Sigmoid colon (tissue), 7 donors: ENCODE data around the gene GRID1. TPM values are rescaled to one million over a fixed set of nuclear protein-coding genes. Genes with fewer than 3 reads are reported as not detected.

Source experiments
- DNase-seq: peaks from one replicate; pipeline ENCODE4 v3.0.0-alpha.2; 2019
- H3K27ac ChIP-seq, 4 donors: fragments of 200-600 bp; sonication (generic); one replicate each; pipeline ENCODE4 v1.5.1; 2016 to 2019; ENCODE audit warnings: mild to moderate bottlenecking in 1 of 4
- H3K27me3 ChIP-seq, 3 donors: fragments of 200-600 bp; sonication (generic); one replicate each; pipeline ENCODE4 v1.5.1; 2019; ENCODE audit warnings: mild to moderate bottlenecking in 1 of 3
- H3K36me3 ChIP-seq, 4 donors: fragments of 200-600 bp; sonication (generic); one replicate each; pipeline ENCODE4 v1.5.1; 2016 to 2019
- H3K4me1 ChIP-seq, 4 donors: fragments of 200-600 bp; sonication (generic); one replicate each; pipeline ENCODE4 v1.5.1; 2017 to 2019
- H3K4me3 ChIP-seq, 4 donors: fragments of 200-600 bp; sonication (generic); one replicate each; pipeline ENCODE4 v1.5.1; 2017 to 2019; ENCODE audit warnings: mild to moderate bottlenecking in 2 of 4, moderate library complexity in 1 of 4
- H3K9me3 ChIP-seq, 4 donors: fragments of 200-600 bp in 3 of 4; sonication (generic) in 3 of 4; one replicate each; pipeline versions ENCODE4 v1.5.1 to v1.6.1; 2013 to 2019
- CTCF ChIP-seq, 4 experiments: fragments of 450-650 bp in 3 of 4; fragments of 200-600 bp in 1 of 4; IDR thresholded peaks; one replicate each; pipeline ENCODE4 v1.5.1; 2016 to 2019; ENCODE audit warnings: antibody characterized with exemption in 4 of 4, mild to moderate bottlenecking in 3 of 4, moderate library complexity in 2 of 4
- EP300 ChIP-seq, 4 donors: sonication (generic); formaldehyde crosslinking; IDR thresholded peaks; one replicate each; pipeline ENCODE4 v1.6.1; 2017; ENCODE audit warnings: antibody characterized with exemption in 4 of 4
- POLR2A ChIP-seq, 2 donors: fragments of 450-650 bp; IDR thresholded peaks; one replicate each; pipeline ENCODE4 v1.6.1; 2016; ENCODE audit warnings: antibody characterized with exemption in 2 of 2, mild to moderate bottlenecking in 2 of 2, moderate library complexity in 2 of 2
- POLR2AphosphoS5 ChIP-seq, 4 donors: sonication (generic); formaldehyde crosslinking; IDR thresholded peaks; one replicate each; pipeline ENCODE4 v1.6.1; 2017; ENCODE audit warnings: antibody characterized with exemption in 4 of 4
- WGBS, 2 donors: extraction: QIAGEN DNeasy Blood & Tissue Kit; methylation state at CpG; one replicate each; pipeline ENCODE4 v1.1.7; 2013; 5-methylcytosine and 5-hydroxymethylcytosine counted together
- intact Hi-C: fragments of 100-400 bp; cut with DNase I; formaldehyde crosslinking; loops from one replicate; pipeline ENCODE4 v1.15.1; 2023
- polyA plus RNA-seq, 3 donors: library from polyadenylated mRNA; stranded (reverse); fragments of 200-250 nt; gene quantifications; one replicate each; pipeline ENCODE4 v1.2.3, GENCODE V29; 2013
- total RNA-seq, 4 donors: library from RNA; depleted of rRNA; stranded (reverse); fragments of >200 nt; gene quantifications; one replicate each; pipeline ENCODE4 v1.1.0, GENCODE V29; 2016
- donor health status: healthy with polysubstance abuse.
- donor health status: Bipolar disorder and iron deficiency.
- donor health status: healthy.

The GRID1 gene
- total and polyA plus RNA-seq, 7 donors = 0.66 to 4.7 (median 1.1) TPM; not detected in 2

- Histone ChIP-seq H3K9me3 (no peaks in the 10 kb centered on the region), H3K36me3 (no peaks in the 10 kb centered on the region), H3K4me3 (no peak overlapping the region), H3K27ac (no peak overlapping the region), H3K27me3 (no peaks in the 10 kb centered on the region), H3K4me1 (no peaks in the 10 kb centered on the region)
- no peak for TF ChIP-seq POLR2AphosphoS5 (IDR thresholded peaks at IDR 0.05)
- TF ChIP-seq CTCF (IDR thresholded peaks at IDR 0.05) = no peak
- DNase-seq = peak; percentile 48
- intact Hi-C loops = no loop called here
- WGBS, 2 donors = 72 to 78% methylated on average over 5 of the region's 5 CpGs
Observed at GRCh38 chr10:86300931-86301830, 65.4 kb downstream of the GRID1 start.

- intact Hi-C loops = no loop called here
- peak; percentile 27 for DNase-seq
- 74 to 83% methylated on average over 3 of the region's 3 CpGs for WGBS, 2 donors
Observed at GRCh38 chr10:86300399-86300925, 66.1 kb downstream of the GRID1 start.

GRCh38 chr10:86299562-86299961 is 67.0 kb downstream of the GRID1 start:
- Histone ChIP-seq H3K9me3 (no peaks in the 10 kb centered on the region), H3K27ac (no peak overlapping the region), H3K4me3 (no peak overlapping the region), H3K36me3 (no peaks in the 10 kb centered on the region), H3K4me1 (no peaks in the 10 kb centered on the region), H3K27me3 (no peaks in the 10 kb centered on the region)
- WGBS, 2 donors = 70 to 71% methylated on average over 3 of the region's 3 CpGs
- peak; percentile 29 for DNase-seq
- intact Hi-C loops = no loop called here
- TF ChIP-seq EP300 (IDR thresholded peaks at IDR 0.05) (no peak), POLR2A (IDR thresholded peaks at IDR 0.05) (no peak), CTCF (IDR thresholded peaks at IDR 0.05) (no peak), POLR2AphosphoS5 (IDR thresholded peaks at IDR 0.05) (no peak)

More at GRCh38 chr10:86300399-86300925, 66.1 kb downstream of the GRID1 start:
- no peaks in the 10 kb centered on the region for H3K27me3 ChIP-seq
- TF ChIP-seq EP300 (IDR thresholded peaks at IDR 0.05) = no peak
- no peak for TF ChIP-seq POLR2A (IDR thresholded peaks at IDR 0.05)
- TF ChIP-seq POLR2AphosphoS5 (IDR thresholded peaks at IDR 0.05) = no peak
- no peak for TF ChIP-seq CTCF (IDR thresholded peaks at IDR 0.05)
- no peak overlapping the region for H3K4me3 ChIP-seq
- no peaks in the 10 kb centered on the region for H3K4me1 ChIP-seq
- H3K27ac ChIP-seq = no peak overlapping the region
- H3K36me3 ChIP-seq = no peaks in the 10 kb centered on the region
- H3K9me3 ChIP-seq = no peaks in the 10 kb centered on the region

- Histone ChIP-seq H3K4me3 (no peak overlapping the region), H3K36me3 (no peaks in the 10 kb centered on the region), H3K4me1 (no peaks in the 10 kb centered on the region), H3K27ac (no peak overlapping the region), H3K27me3 (no peaks in the 10 kb centered on the region), H3K9me3 (no peaks in the 10 kb centered on the region)
- intact Hi-C loops = no loop called here
- DNase-seq = peak; percentile 50
- 60 to 75% methylated on average over 9 of the region's 9 CpGs for WGBS, 2 donors
- TF ChIP-seq CTCF (IDR thresholded peaks at IDR 0.05) (no peak), POLR2A (IDR thresholded peaks at IDR 0.05) (no peak), POLR2AphosphoS5 (IDR thresholded peaks at IDR 0.05) (no peak), EP300 (IDR thresholded peaks at IDR 0.05) (no peak)
Observed at GRCh38 chr10:86298501-86299001, 68.0 kb downstream of the GRID1 start.
